H1 (cell line): ENCODE data around the gene RIT2.

Source experiments
- CBX5 ChIP-seq: fragments of 300-800, 300-1000 bp; sonication (generic); IDR thresholded peaks from 2 replicates; pipeline ENCODE4 v1.7.1; 2016; ENCODE audit warnings: antibody characterized with exemption, low read length, low read depth
- CTCF ChIP-seq, 3 experiments: IDR thresholded peaks; 1 replicate in 2 of 3; 2 replicates in 1 of 3; pipeline versions ENCODE4 v1.5.1 to v1.6.1; 2011; ENCODE audit warnings: low read length in 3 of 3, mild to moderate bottlenecking in 3 of 3, inconsistent platforms in 2 of 3, low read depth in 1 of 3, moderate library complexity in 1 of 3; ENCODE audit not compliant: insufficient read depth in 1 of 3; ENCODE audit errors: control extremely low read depth in 1 of 3
- EP300 ChIP-seq, 2 experiments: IDR thresholded peaks; 1 replicate in 1 of 2; 2 replicates in 1 of 2; pipeline ENCODE4 v1.6.1; 2011 to 2012; ENCODE audit warnings: low read depth in 2 of 2, low read length in 2 of 2, mild to moderate bottlenecking in 2 of 2, borderline replicate concordance in 1 of 2, inconsistent platforms in 1 of 2, moderate library complexity in 1 of 2
- EZH2 ChIP-seq: fragments of 200-600 bp; sonication (generic); IDR thresholded peaks from 2 replicates; pipeline ENCODE4 v1.7.1; 2012; ENCODE audit warnings: low read depth, mild to moderate bottlenecking, moderate library complexity, low read length, inconsistent platforms; ENCODE audit not compliant: severe bottlenecking
- HDAC2 ChIP-seq, 2 experiments: fragments of 300-600 bp in 1 of 2; sonication (generic) in 1 of 2; IDR thresholded peaks; 2 replicates each; pipeline ENCODE4 v1.6.1; 2011 to 2012; ENCODE audit warnings: low read depth in 2 of 2, low read length in 2 of 2, mild to moderate bottlenecking in 2 of 2, moderate library complexity in 2 of 2, borderline replicate concordance in 1 of 2, inconsistent platforms in 1 of 2
- POLR2AphosphoS5 ChIP-seq: IDR thresholded peaks from 2 replicates; pipeline ENCODE4 v1.6.1; 2011; ENCODE audit warnings: low read depth, low read length
- YY1 ChIP-seq: IDR thresholded peaks from 2 replicates; pipeline ENCODE4 v1.6.1; 2011; ENCODE audit warnings: low read depth, mild to moderate bottlenecking, low read length
- ZNF274 ChIP-seq: IDR thresholded peaks from 2 replicates; pipeline ENCODE4 v1.7.0; 2012; ENCODE audit warnings: low read length, borderline replicate concordance; ENCODE audit errors: extremely low read depth
- TF ChIP-seq, protein P1 (sequence below): fragments of 300-600 bp; sonication (generic); IDR thresholded peaks from 2 replicates; pipeline ENCODE4 v1.7.1; 2012; ENCODE audit warnings: low read length, moderate library complexity, mild to moderate bottlenecking, inconsistent platforms; ENCODE audit not compliant: insufficient replicate concordance

DNA sequence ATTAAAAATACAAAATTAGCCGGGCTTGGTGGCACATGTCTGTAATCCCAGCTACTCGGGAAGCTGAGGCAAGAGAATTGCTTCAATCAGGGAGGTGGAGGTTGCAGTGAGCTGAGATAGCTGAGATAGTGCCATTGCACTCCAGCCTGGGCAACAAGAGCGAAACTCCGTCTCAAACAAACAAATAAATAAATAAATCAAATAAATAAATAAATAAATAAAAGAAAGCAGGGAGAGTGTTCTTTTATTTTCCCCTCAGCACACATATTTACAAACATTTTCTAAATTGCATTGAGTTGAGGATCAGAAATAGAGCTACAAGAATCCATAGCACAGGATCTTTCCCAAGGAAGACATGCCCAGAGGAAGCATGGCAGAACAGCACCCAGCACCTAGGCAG, 71.9 kb downstream of the RIT2 start:
- TF ChIP-seq EP300 (IDR thresholded peaks at IDR 0.05; ENCODE audit: borderline replicate concordance in 1 of 2, low read depth in 2 of 2, low read length in 2 of 2) (no peak), ZNF274 (no peak), HDAC2 (IDR thresholded peaks at IDR 0.05; ENCODE audit: borderline replicate concordance in 1 of 2, low read depth in 2 of 2, low read length in 2 of 2) (no peak), CBX5 (no peak), CTCF (IDR thresholded peaks at IDR 0.05; ENCODE audit: control extremely low read depth in 1 of 3, insufficient read depth in 1 of 3, low read depth in 1 of 3, low read length in 3 of 3) (no peak), YY1 (no peak), EZH2 (no peak), POLR2AphosphoS5 (no peak)
- TF ChIP-seq, protein P1, sequence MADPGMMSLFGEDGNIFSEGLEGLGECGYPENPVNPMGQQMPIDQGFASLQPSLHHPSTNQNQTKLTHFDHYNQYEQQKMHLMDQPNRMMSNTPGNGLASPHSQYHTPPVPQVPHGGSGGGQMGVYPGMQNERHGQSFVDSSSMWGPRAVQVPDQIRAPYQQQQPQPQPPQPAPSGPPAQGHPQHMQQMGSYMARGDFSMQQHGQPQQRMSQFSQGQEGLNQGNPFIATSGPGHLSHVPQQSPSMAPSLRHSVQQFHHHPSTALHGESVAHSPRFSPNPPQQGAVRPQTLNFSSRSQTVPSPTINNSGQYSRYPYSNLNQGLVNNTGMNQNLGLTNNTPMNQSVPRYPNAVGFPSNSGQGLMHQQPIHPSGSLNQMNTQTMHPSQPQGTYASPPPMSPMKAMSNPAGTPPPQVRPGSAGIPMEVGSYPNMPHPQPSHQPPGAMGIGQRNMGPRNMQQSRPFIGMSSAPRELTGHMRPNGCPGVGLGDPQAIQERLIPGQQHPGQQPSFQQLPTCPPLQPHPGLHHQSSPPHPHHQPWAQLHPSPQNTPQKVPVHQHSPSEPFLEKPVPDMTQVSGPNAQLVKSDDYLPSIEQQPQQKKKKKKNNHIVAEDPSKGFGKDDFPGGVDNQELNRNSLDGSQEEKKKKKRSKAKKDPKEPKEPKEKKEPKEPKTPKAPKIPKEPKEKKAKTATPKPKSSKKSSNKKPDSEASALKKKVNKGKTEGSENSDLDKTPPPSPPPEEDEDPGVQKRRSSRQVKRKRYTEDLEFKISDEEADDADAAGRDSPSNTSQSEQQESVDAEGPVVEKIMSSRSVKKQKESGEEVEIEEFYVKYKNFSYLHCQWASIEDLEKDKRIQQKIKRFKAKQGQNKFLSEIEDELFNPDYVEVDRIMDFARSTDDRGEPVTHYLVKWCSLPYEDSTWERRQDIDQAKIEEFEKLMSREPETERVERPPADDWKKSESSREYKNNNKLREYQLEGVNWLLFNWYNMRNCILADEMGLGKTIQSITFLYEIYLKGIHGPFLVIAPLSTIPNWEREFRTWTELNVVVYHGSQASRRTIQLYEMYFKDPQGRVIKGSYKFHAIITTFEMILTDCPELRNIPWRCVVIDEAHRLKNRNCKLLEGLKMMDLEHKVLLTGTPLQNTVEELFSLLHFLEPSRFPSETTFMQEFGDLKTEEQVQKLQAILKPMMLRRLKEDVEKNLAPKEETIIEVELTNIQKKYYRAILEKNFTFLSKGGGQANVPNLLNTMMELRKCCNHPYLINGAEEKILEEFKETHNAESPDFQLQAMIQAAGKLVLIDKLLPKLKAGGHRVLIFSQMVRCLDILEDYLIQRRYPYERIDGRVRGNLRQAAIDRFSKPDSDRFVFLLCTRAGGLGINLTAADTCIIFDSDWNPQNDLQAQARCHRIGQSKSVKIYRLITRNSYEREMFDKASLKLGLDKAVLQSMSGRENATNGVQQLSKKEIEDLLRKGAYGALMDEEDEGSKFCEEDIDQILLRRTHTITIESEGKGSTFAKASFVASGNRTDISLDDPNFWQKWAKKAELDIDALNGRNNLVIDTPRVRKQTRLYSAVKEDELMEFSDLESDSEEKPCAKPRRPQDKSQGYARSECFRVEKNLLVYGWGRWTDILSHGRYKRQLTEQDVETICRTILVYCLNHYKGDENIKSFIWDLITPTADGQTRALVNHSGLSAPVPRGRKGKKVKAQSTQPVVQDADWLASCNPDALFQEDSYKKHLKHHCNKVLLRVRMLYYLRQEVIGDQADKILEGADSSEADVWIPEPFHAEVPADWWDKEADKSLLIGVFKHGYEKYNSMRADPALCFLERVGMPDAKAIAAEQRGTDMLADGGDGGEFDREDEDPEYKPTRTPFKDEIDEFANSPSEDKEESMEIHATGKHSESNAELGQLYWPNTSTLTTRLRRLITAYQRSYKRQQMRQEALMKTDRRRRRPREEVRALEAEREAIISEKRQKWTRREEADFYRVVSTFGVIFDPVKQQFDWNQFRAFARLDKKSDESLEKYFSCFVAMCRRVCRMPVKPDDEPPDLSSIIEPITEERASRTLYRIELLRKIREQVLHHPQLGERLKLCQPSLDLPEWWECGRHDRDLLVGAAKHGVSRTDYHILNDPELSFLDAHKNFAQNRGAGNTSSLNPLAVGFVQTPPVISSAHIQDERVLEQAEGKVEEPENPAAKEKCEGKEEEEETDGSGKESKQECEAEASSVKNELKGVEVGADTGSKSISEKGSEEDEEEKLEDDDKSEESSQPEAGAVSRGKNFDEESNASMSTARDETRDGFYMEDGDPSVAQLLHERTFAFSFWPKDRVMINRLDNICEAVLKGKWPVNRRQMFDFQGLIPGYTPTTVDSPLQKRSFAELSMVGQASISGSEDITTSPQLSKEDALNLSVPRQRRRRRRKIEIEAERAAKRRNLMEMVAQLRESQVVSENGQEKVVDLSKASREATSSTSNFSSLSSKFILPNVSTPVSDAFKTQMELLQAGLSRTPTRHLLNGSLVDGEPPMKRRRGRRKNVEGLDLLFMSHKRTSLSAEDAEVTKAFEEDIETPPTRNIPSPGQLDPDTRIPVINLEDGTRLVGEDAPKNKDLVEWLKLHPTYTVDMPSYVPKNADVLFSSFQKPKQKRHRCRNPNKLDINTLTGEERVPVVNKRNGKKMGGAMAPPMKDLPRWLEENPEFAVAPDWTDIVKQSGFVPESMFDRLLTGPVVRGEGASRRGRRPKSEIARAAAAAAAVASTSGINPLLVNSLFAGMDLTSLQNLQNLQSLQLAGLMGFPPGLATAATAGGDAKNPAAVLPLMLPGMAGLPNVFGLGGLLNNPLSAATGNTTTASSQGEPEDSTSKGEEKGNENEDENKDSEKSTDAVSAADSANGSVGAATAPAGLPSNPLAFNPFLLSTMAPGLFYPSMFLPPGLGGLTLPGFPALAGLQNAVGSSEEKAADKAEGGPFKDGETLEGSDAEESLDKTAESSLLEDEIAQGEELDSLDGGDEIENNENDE: no peak
